Keratinocyte (primary cell): ENCODE data around the gene NAA16. TPM values are rescaled to one million over a fixed set of nuclear protein-coding genes. Genes with fewer than 3 reads are reported as not detected.

ENCODE experiments used
- DNase-seq: peaks from one replicate; pipeline ENCODE4 v3.0.0-alpha.2; 2011; ENCODE audit warnings: low read depth, missing footprints, low spot score
- FAIRE-seq: peaks from 2 replicates; lab custom pipeline; 2011; peaks lifted over from hg19 to GRCh38; lab: Jason Lieb, UNC
- H2AFZ ChIP-seq: 2 replicates; pipeline ENCODE4 v1.6.0; 2012; ENCODE audit warnings: low read length, control low read depth, inconsistent platforms; ENCODE audit not compliant: control insufficient read depth
- H3K27ac ChIP-seq: 2 replicates; pipeline ENCODE4 v1.5.1; 2011; ENCODE audit warnings: low read length; ENCODE audit not compliant: control insufficient read depth, insufficient read depth
- H3K27me3 ChIP-seq: 3 replicates; pipeline ENCODE4 v1.6.0; 2011; ENCODE audit warnings: low read length; ENCODE audit not compliant: control insufficient read depth, insufficient read depth; ENCODE audit errors: extremely low read depth
- H3K36me3 ChIP-seq, 2 experiments: 2 replicates in 1 of 2; 3 replicates in 1 of 2; pipeline ENCODE4 v1.5.1; 2011; ENCODE audit warnings: low read length in 2 of 2, mild to moderate bottlenecking in 1 of 2; ENCODE audit not compliant: control insufficient read depth in 2 of 2, insufficient read depth in 2 of 2; ENCODE audit errors: extremely low read depth in 1 of 2
- H3K4me1 ChIP-seq: 3 replicates; pipeline ENCODE4 v1.5.1; 2011; ENCODE audit warnings: low read length; ENCODE audit not compliant: control insufficient read depth, insufficient read depth; ENCODE audit errors: extremely low read depth
- H3K4me2 ChIP-seq: 3 replicates; pipeline ENCODE4 v1.6.0; 2011; ENCODE audit warnings: low read depth, low read length; ENCODE audit not compliant: control insufficient read depth, insufficient read depth; ENCODE audit errors: extremely low read depth
- H3K4me3 ChIP-seq, 3 experiments: fragments of 200-600 bp in 1 of 3; sonication (generic) in 1 of 3; 2 replicates in 2 of 3; 3 replicates in 1 of 3; pipeline ENCODE4 v1.5.1; 2011 to 2016; ENCODE audit warnings: low read length in 3 of 3, mild to moderate bottlenecking in 3 of 3, control low read depth in 2 of 3, inconsistent platforms in 1 of 3, low read depth in 1 of 3, mixed read lengths in 1 of 3, mixed run types in 1 of 3, moderate library complexity in 1 of 3; ENCODE audit not compliant: control insufficient read depth in 2 of 3, insufficient read depth in 2 of 3; ENCODE audit errors: extremely low read depth in 1 of 3
- H3K79me2 ChIP-seq: 2 replicates; pipeline ENCODE4 v1.6.0; 2012; ENCODE audit warnings: low read length; ENCODE audit not compliant: control insufficient read depth, insufficient read depth
- H3K9ac ChIP-seq: 3 replicates; pipeline ENCODE4 v1.6.0; 2011; ENCODE audit warnings: low read length; ENCODE audit not compliant: control insufficient read depth, insufficient read depth; ENCODE audit errors: extremely low read depth
- H3K9me1 ChIP-seq: 3 replicates; pipeline ENCODE4 v1.6.0; 2011; ENCODE audit warnings: low read length; ENCODE audit not compliant: control insufficient read depth, insufficient read depth; ENCODE audit errors: extremely low read depth
- H3K9me3 ChIP-seq: 2 replicates; pipeline ENCODE4 v1.5.1; 2012; ENCODE audit warnings: low read depth, low read length; ENCODE audit not compliant: control insufficient read depth
- H4K20me1 ChIP-seq: 3 replicates; pipeline ENCODE4 v1.6.0; 2011; ENCODE audit warnings: low read length; ENCODE audit not compliant: control insufficient read depth, insufficient read depth; ENCODE audit errors: extremely low read depth
- EZH2 ChIP-seq: IDR thresholded peaks from one replicate; pipeline ENCODE4 v1.6.1; 2012; ENCODE audit warnings: inconsistent platforms, mild to moderate bottlenecking, low read length, moderate library complexity
- dilution Hi-C: fragments of 300-500 bp; cut with MboI; formaldehyde crosslinking; loops from one replicate; pipeline ENCODE4 v1.7.0; 2020; ENCODE audit warnings: low sequenced_read_pairs; ENCODE audit not compliant: extremely low pct_ligation_motif_present
- polyA plus RNA-seq, 5 experiments: library from polyadenylated mRNA; depleted of rRNA in 3 of 5; stranded (reverse) in 3 of 5; stranded (forward) in 1 of 5; unstranded in 1 of 5; fragments of >200 nt; gene quantifications; 1 replicate in 1 of 5; 2 replicates in 3 of 5; 3 replicates in 1 of 5; pipeline versions ENCODE4 v1.2.1 to v1.2.3, GENCODE V29; 2011 to 2012; ENCODE audit warnings: missing spikeins in 2 of 5, low read depth in 1 of 5, low replicate concordance in 1 of 5
- TF ChIP-seq, protein P1 (sequence below), 3 experiments: IDR thresholded peaks in 1 of 3; conservative IDR thresholded peaks in 1 of 3; optimal IDR thresholded peaks in 1 of 3; 2 replicates in 2 of 3; 3 replicates in 1 of 3; pipeline versions ENCODE3 to v1.5.1; 2011; ENCODE audit warnings: low read length in 3 of 3, mild to moderate bottlenecking in 3 of 3, moderate library complexity in 2 of 3, control low read depth in 1 of 3, inconsistent platforms in 1 of 3; ENCODE audit not compliant: insufficient read depth in 2 of 3; ENCODE audit errors: extremely low read depth in 1 of 3

Gene NAA16
- polyA plus RNA-seq, 1 donor (not counting 4 experiments of a cell fraction or from before 2014, with no cell fraction given): 12.0 TPM

DNA sequence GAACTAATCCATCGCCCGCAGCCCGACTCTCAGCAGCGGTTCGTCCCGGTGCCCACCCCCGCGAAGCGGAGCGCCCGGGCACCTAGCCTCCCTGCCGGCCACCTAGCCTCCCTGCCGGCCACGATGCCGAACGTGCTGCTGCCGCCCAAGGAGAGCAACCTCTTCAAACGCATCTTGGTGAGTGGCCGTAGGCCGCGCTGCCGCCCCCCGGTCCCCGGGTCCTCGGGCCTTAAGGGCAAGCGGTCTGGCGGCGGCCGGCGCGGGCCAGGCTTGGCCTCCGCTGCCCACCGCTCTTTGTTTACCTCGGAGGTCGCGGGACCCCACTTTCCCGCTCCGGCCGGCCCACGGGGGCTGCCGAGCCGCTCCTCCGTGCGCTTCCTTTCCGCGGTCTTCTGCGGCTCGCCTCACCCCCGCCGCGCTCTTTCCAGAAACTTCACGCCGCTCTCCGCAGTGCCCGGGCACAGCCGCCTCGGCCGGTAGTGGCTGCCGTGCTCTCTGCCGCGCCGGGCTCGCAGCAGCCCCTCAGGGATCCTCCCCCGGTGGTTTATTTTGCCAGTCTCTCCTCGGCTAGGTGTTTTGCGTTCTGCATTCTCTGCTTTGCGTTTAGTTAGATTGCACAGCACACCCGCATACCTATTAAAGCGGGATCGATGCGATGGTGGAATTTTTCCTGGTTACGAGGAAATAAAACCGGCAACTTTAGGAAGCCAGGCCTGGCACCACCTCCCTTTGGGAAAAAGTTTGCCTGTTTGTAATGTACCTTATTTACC is 524 bp downstream of the NAA16 start:
- DNase-seq: no peak
- no peak for FAIRE-seq
- H3K27ac ChIP-seq: peak overlapping the region; percentile 94

DNA sequence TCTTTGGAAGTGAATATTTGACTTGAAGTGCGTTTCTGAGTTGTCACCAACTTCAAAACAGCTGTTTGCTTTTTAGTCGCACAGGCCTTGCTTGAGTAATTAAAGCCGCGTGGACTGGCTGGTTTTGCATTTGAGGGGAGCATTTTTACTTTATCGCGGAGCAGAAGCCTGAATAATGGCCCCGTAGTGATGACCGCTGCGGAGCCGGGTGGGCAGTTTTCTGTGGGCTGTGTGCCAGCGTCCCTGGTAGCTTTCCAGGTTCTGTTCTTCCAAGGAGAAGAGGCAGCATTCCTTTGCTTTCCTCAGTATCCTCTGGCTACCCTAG is 1.1 kb downstream of the NAA16 start:
- Histone ChIP-seq H2AFZ (peak overlapping the region; percentile 99), H3K9me1 (no peaks in the 10 kb centered on the region), H3K4me2 (peak overlapping the region; percentile 79), H3K27me3 (no peaks in the 10 kb centered on the region), H3K27ac (peak overlapping the region; percentile 94), H3K9ac (peak overlapping the region; percentile 94), H3K36me3 (no peaks in the 10 kb centered on the region), H3K4me3 (peak overlapping the region; percentile 94 to 98 (median 97)), H3K4me1 (peaks cover 20% of the 10 kb centered on the region), H3K79me2 (peaks cover 59% of the 10 kb centered on the region), H3K9me3 (no peaks in the 10 kb centered on the region), H4K20me1 (no peaks in the 10 kb centered on the region)
- FAIRE-seq (no peak), DNase-seq (no peak)
- TF ChIP-seq, protein P1, sequence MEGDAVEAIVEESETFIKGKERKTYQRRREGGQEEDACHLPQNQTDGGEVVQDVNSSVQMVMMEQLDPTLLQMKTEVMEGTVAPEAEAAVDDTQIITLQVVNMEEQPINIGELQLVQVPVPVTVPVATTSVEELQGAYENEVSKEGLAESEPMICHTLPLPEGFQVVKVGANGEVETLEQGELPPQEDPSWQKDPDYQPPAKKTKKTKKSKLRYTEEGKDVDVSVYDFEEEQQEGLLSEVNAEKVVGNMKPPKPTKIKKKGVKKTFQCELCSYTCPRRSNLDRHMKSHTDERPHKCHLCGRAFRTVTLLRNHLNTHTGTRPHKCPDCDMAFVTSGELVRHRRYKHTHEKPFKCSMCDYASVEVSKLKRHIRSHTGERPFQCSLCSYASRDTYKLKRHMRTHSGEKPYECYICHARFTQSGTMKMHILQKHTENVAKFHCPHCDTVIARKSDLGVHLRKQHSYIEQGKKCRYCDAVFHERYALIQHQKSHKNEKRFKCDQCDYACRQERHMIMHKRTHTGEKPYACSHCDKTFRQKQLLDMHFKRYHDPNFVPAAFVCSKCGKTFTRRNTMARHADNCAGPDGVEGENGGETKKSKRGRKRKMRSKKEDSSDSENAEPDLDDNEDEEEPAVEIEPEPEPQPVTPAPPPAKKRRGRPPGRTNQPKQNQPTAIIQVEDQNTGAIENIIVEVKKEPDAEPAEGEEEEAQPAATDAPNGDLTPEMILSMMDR (optimal IDR thresholded peaks at IDR 0.05 in 1 of 3, IDR thresholded peaks at IDR 0.05 in 1 of 3, conservative IDR thresholded peaks at IDR 0.05 in 1 of 3; ENCODE audit: extremely low read depth in 1 of 3, insufficient read depth in 2 of 3, low read length in 3 of 3): no peak
- no peak for TF ChIP-seq EZH2
- dilution Hi-C loops: no loop called here

More for the DNA sequence above, 524 bp downstream of the NAA16 start:
- Histone ChIP-seq H3K27me3 (no peaks in the 10 kb centered on the region), H3K9me3 (no peaks in the 10 kb centered on the region), H3K4me2 (peak overlapping the region; percentile 79), H3K9me1 (no peaks in the 10 kb centered on the region), H3K36me3 (no peaks in the 10 kb centered on the region), H2AFZ (peak overlapping the region; percentile 99), H3K4me1 (peaks cover 20% of the 10 kb centered on the region), H3K4me3 (peak overlapping the region; percentile 94 to 98 (median 97)), H3K79me2 (peaks cover 54% of the 10 kb centered on the region), H3K9ac (peak overlapping the region; percentile 94), H4K20me1 (no peaks in the 10 kb centered on the region)
- dilution Hi-C loops: no loop called here
- no peak for TF ChIP-seq EZH2
- TF ChIP-seq, protein P1 (optimal IDR thresholded peaks at IDR 0.05 in 1 of 3, IDR thresholded peaks at IDR 0.05 in 1 of 3, conservative IDR thresholded peaks at IDR 0.05 in 1 of 3; ENCODE audit: extremely low read depth in 1 of 3, insufficient read depth in 2 of 3, low read length in 3 of 3): no peak
